Trophoblast cell (in vitro differentiated cells and primary cell): ENCODE measurements around the gene RFX2.

Source experiments
- DNase-seq, 2 donors: peaks; one replicate each; pipeline ENCODE4 v3.0.0-alpha.2; 2016
- H2AFZ ChIP-seq: 2 replicates; pipeline ENCODE4 v1.6.1; 2013; ENCODE audit warnings: low read length, moderate library complexity, mild to moderate bottlenecking; ENCODE audit not compliant: insufficient read depth, poor library complexity
- H2AK5ac ChIP-seq: 2 replicates; pipeline ENCODE4 v1.6.1; 2013; ENCODE audit warnings: mild to moderate bottlenecking, low read length
- H2BK120ac ChIP-seq: 2 replicates; pipeline ENCODE4 v1.6.1; 2013; ENCODE audit warnings: low read length, mild to moderate bottlenecking, moderate library complexity; ENCODE audit not compliant: insufficient read depth, poor library complexity
- H2BK12ac ChIP-seq: 2 replicates; pipeline ENCODE4 v1.6.1; 2013; ENCODE audit warnings: mild to moderate bottlenecking, low read length, moderate library complexity
- H2BK5ac ChIP-seq: 2 replicates; pipeline ENCODE4 v1.6.1; 2013; ENCODE audit warnings: low read length, low read depth, moderate library complexity, mild to moderate bottlenecking; ENCODE audit not compliant: poor library complexity
- H3K14ac ChIP-seq: 2 replicates; pipeline ENCODE4 v1.6.1; 2013; ENCODE audit warnings: mild to moderate bottlenecking, low read length
- H3K18ac ChIP-seq: 2 replicates; pipeline ENCODE4 v1.6.1; 2013; ENCODE audit warnings: mild to moderate bottlenecking, low read length
- H3K23ac ChIP-seq: 2 replicates; pipeline ENCODE4 v1.6.1; 2013; ENCODE audit warnings: low read length
- H3K27ac ChIP-seq: 2 replicates; pipeline ENCODE4 v1.5.1; 2013; ENCODE audit warnings: low read depth, mild to moderate bottlenecking, inconsistent platforms, low read length, moderate library complexity
- H3K27me3 ChIP-seq: 2 replicates; pipeline ENCODE4 v1.6.1; 2013; ENCODE audit warnings: inconsistent platforms, mild to moderate bottlenecking, low read length, moderate library complexity; ENCODE audit not compliant: insufficient read depth
- H3K36me3 ChIP-seq, 2 experiments: 1 replicate in 1 of 2; 2 replicates in 1 of 2; pipeline ENCODE4 v1.6.1; 2013; ENCODE audit warnings: low read length in 2 of 2, mild to moderate bottlenecking in 2 of 2, moderate library complexity in 1 of 2; ENCODE audit not compliant: insufficient read depth in 2 of 2, control insufficient read depth in 1 of 2
- H3K4ac ChIP-seq: 2 replicates; pipeline ENCODE4 v1.6.1; 2013; ENCODE audit warnings: low read depth, mild to moderate bottlenecking, low read length, moderate library complexity
- H3K4me1 ChIP-seq, 2 experiments: 1 replicate in 1 of 2; 2 replicates in 1 of 2; pipeline ENCODE4 v1.6.1; 2013; ENCODE audit warnings: low read length in 2 of 2, mild to moderate bottlenecking in 2 of 2, moderate library complexity in 1 of 2; ENCODE audit not compliant: insufficient read depth in 2 of 2, control insufficient read depth in 1 of 2
- H3K4me2 ChIP-seq: 2 replicates; pipeline ENCODE4 v1.6.1; 2013; ENCODE audit warnings: inconsistent platforms, mild to moderate bottlenecking, low read length, moderate library complexity
- H3K4me3 ChIP-seq: 2 replicates; pipeline ENCODE4 v1.5.1; 2013; ENCODE audit warnings: mild to moderate bottlenecking, low read depth, low read length, inconsistent platforms
- H3K79me1 ChIP-seq: one replicate; pipeline ENCODE4 v1.6.1; 2013; ENCODE audit warnings: low read length
- H3K79me2 ChIP-seq: 2 replicates; pipeline ENCODE4 v1.6.1; 2013; ENCODE audit warnings: low read length, mild to moderate bottlenecking; ENCODE audit not compliant: control insufficient read depth, insufficient read depth, poor library complexity
- H3K9ac ChIP-seq: 2 replicates; pipeline ENCODE4 v1.6.1; 2013; ENCODE audit warnings: mild to moderate bottlenecking, low read length
- H3K9me3 ChIP-seq: 2 replicates; pipeline ENCODE4 v1.6.1; 2013; ENCODE audit warnings: low read depth, mild to moderate bottlenecking, control low read depth, inconsistent platforms, low read length; ENCODE audit not compliant: insufficient read depth
- H4K12ac ChIP-seq: 2 replicates; pipeline ENCODE4 v1.6.1; 2013; ENCODE audit warnings: low read depth, mild to moderate bottlenecking, low read length, moderate library complexity
- H4K8ac ChIP-seq: 2 replicates; pipeline ENCODE4 v1.6.1; 2013; ENCODE audit warnings: low read depth, mild to moderate bottlenecking, low read length, moderate library complexity
- H4K91ac ChIP-seq: one replicate; pipeline ENCODE4 v1.6.1; 2013; ENCODE audit warnings: low read depth, mild to moderate bottlenecking, low read length, moderate library complexity
- WGBS: extraction: QIAGEN DNeasy Blood & Tissue Kit; methylation state at CpG from one replicate; pipeline ENCODE4 v1.1.7; 2013; ENCODE audit warnings: missing lambda C conversion rate; ENCODE audit not compliant: insufficient read length, insufficient coverage; ENCODE audit errors: extremely low coverage; 5-methylcytosine and 5-hydroxymethylcytosine counted together

RFX2 gene

DNA sequence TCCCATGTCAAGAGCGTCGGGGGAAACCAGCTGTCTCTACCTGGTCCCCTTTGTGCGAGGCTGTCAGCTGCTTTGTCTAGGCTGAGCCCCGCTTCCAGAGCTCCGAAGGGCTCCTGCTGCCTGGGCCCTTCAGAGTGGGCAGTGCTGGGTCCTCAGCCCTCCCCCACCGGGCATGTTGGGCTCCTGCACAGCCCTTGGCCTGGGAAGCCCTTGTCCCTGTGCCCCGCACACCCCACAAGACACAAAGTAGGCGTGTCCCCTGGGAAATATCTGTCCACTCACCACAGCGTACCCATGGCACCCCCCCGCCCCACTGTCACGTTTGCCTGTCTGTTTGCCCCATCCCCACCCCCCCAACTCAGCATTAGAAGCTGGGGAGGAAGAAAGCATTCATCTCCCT is 92.7 kb downstream of the RFX2 start:
- no peak overlapping the region for H2BK120ac ChIP-seq
- no peak overlapping the region for H4K91ac ChIP-seq
- H2BK5ac ChIP-seq: no peak overlapping the region
- no peaks in the 10 kb centered on the region for H3K9me3 ChIP-seq
- no peak overlapping the region for H4K12ac ChIP-seq
- no peak overlapping the region for H3K4ac ChIP-seq
- peaks cover 12 to 13% of the 10 kb centered on the region in 2 experiments for H3K4me1 ChIP-seq
- no peak overlapping the region for H4K8ac ChIP-seq
- H3K79me1 ChIP-seq: peaks cover 2% of the 10 kb centered on the region
- no peaks in the 10 kb centered on the region for H3K27me3 ChIP-seq
- no peak overlapping the region for H3K9ac ChIP-seq
- no peak overlapping the region for H3K23ac ChIP-seq
- no peak overlapping the region for H2BK12ac ChIP-seq
- DNase-seq: no peak
- no peaks in the 10 kb centered on the region for H3K79me2 ChIP-seq
- H3K4me2 ChIP-seq: no peak overlapping the region
- no peaks in the 10 kb centered on the region for H3K36me3 ChIP-seq
- no peak overlapping the region for H2AFZ ChIP-seq
- no peak overlapping the region for H3K4me3 ChIP-seq
- H3K18ac ChIP-seq: no peak overlapping the region
- no peak overlapping the region for H3K14ac ChIP-seq
- no peak overlapping the region for H3K27ac ChIP-seq
- WGBS: no CpG with 5 or more reads among the region's 11 CpGs
- no peak overlapping the region for H2AK5ac ChIP-seq

DNA sequence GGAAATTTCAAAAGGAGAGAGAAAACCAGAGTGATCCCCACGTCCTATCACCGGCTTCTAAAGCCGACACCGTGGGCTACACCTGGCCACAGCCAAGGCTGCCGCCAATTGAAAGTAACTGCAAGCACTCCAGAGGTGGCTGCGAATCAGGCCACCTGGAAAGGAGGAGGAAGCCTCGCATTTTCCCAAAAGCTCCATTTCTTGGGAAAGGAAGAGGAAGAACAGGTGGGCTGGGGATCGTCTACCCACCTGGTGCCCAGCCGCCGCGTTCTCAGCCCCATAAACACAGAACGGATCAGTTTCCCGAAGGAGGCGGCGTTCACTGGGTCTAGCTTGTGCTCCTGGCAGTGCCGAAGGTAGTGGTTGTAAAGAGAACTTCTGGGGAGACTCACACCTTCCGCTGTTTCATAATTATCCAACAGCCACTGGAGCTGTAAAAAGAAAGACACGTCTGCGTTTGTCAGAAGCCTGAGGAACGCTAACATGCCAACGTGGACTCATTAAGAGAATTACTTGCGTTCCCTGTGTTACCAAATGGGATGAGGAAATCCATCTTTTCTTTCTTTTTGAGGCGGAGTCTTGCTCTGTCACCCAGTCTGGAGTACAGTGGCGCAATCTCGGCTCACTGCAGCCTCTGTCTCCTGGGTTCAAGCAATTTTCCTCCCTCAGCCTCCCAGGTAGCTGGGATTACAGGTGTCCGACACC is 94.3 kb downstream of the RFX2 start:
- no peak overlapping the region for H3K9ac ChIP-seq
- no peak overlapping the region for H3K18ac ChIP-seq
- no peak overlapping the region for H3K4me3 ChIP-seq
- H3K4me1 ChIP-seq: peaks cover 12% of the 10 kb centered on the region in 2 experiments
- H3K23ac ChIP-seq: no peak overlapping the region
- H3K4me2 ChIP-seq: no peak overlapping the region
- H2BK12ac ChIP-seq: no peak overlapping the region
- no peak overlapping the region for H3K27ac ChIP-seq
- no peak overlapping the region for H2BK5ac ChIP-seq
- no peak overlapping the region for H4K91ac ChIP-seq
- H2AK5ac ChIP-seq: no peak overlapping the region
- no peaks in the 10 kb centered on the region for H3K36me3 ChIP-seq
- peaks cover 2% of the 10 kb centered on the region for H3K79me1 ChIP-seq
- DNase-seq: peak; percentile 54 to 79
- no peaks in the 10 kb centered on the region for H3K27me3 ChIP-seq
- H4K12ac ChIP-seq: no peak overlapping the region
- H4K8ac ChIP-seq: no peak overlapping the region
- no CpG with 5 or more reads among the region's 26 CpGs for WGBS
- no peak overlapping the region for H3K14ac ChIP-seq
- H3K4ac ChIP-seq: no peak overlapping the region
- no peak overlapping the region for H2BK120ac ChIP-seq
- H3K79me2 ChIP-seq: no peaks in the 10 kb centered on the region
- no peak overlapping the region for H2AFZ ChIP-seq
- H3K9me3 ChIP-seq: no peaks in the 10 kb centered on the region

DNA sequence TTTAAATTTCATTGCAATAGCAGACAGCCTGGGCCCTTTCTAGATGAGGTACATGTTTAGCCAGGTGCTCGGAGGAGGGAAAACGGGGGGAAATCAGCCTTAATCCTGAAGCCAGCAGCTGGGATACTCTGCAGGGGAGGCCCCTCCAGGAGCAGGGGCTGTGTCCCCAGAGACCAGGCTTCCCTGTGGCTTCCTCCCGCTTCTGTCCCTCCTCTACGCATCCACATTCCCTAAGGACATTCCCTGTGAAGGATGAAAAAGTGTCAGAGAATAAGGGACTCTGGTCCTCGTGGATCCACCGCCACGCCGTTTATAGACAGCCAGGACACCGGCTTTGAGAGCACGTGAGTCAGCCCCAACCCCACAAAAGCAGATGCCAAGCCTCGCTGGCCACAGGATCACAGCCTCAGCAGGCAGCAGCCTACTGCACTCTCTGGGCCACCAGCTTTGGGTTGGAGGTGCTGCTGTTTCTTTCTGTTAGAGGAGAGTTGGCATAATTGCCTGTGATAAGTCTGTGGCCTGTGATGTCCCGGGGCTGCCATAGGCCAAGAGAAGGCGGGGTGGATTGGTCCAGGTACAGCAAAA is 95.7 kb downstream of the RFX2 start:
- Histone ChIP-seq H4K12ac (no peak overlapping the region), H4K8ac (no peak overlapping the region), H3K23ac (no peak overlapping the region), H3K18ac (no peak overlapping the region), H3K9ac (no peak overlapping the region), H2AK5ac (no peak overlapping the region), H3K27me3 (no peaks in the 10 kb centered on the region), H3K79me1 (no peaks in the 10 kb centered on the region), H3K4me2 (no peak overlapping the region), H2BK5ac (no peak overlapping the region), H3K9me3 (no peaks in the 10 kb centered on the region), H2AFZ (no peak overlapping the region), H3K4me3 (no peak overlapping the region), H3K36me3 (no peaks in the 10 kb centered on the region), H3K79me2 (no peaks in the 10 kb centered on the region), H2BK120ac (no peak overlapping the region), H4K91ac (no peak overlapping the region), H3K4me1 (peaks cover 1 to 4% of the 10 kb centered on the region in 2 experiments), H3K27ac (no peak overlapping the region), H3K4ac (no peak overlapping the region), H2BK12ac (no peak overlapping the region), H3K14ac (no peak overlapping the region)
- no CpG with 5 or more reads among the region's 13 CpGs for WGBS
- DNase-seq: no peak

DNA sequence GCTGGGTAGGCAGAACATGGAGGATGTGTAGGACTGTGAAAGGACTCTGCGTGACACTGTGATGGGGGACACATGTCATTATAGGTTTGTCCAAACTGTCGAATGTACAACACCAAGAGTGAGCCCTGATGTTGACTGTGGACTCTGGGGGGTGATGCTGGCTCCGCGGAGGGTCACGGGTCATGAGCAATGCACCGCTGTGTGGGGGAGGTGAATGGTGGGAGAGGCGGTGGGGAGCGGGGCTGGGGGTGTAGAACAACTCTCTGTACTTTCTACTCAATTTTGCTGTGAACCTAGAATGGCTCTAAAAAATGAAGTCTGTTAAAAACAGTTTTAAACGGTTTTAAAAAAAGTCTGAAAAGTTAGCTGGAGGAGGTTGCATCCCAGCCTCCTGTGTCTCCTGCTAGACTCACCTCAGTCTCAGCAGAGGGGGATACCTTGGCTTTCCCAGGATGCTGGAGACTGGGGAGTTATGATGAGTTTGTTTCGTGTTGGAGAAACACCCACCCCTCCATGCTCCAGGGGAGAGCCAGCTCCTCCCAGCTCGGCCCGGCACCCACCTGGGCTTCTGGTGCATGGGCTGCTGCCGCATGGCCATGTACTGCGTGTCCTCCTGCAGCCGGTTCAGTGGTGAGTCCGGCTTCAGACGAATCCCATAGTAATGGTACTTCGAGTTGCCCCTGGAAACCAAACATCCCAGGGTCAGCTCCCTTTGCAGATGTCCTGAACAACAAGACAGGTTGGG is 97.7 kb downstream of the RFX2 start:
- H3K36me3 ChIP-seq: no peaks in the 10 kb centered on the region

More for the DNA sequence above, 97.7 kb downstream of the RFX2 start:
- no CpG with 5 or more reads among the region's 18 CpGs for WGBS
- no peak overlapping the region for H4K8ac ChIP-seq
- no peak overlapping the region for H3K23ac ChIP-seq
- H2BK120ac ChIP-seq: no peak overlapping the region
- no peak overlapping the region for H3K4ac ChIP-seq
- H3K27ac ChIP-seq: no peak overlapping the region
- no peak overlapping the region for H3K18ac ChIP-seq
- H3K14ac ChIP-seq: no peak overlapping the region
- H3K27me3 ChIP-seq: no peaks in the 10 kb centered on the region
- no peak overlapping the region for H4K91ac ChIP-seq
- H3K9ac ChIP-seq: no peak overlapping the region
- H2AFZ ChIP-seq: no peak overlapping the region
- no peak overlapping the region for H2BK5ac ChIP-seq
- H2BK12ac ChIP-seq: no peak overlapping the region
- DNase-seq: no peak
- H3K79me1 ChIP-seq: no peaks in the 10 kb centered on the region
- no peak overlapping the region for H3K4me2 ChIP-seq
- no peak overlapping the region for H2AK5ac ChIP-seq
- no peak overlapping the region for H3K4me3 ChIP-seq
- peaks cover 0 to 2% of the 10 kb centered on the region in 2 experiments for H3K4me1 ChIP-seq
- no peaks in the 10 kb centered on the region for H3K79me2 ChIP-seq
- H3K9me3 ChIP-seq: no peaks in the 10 kb centered on the region
- H4K12ac ChIP-seq: no peak overlapping the region
